Hepatocyte (in vitro differentiated cells): ENCODE results near the gene PGD. TPM values are rescaled to one million over a fixed set of nuclear protein-coding genes. Genes with fewer than 3 reads are reported as not detected.
"Not testable (repeated sequence)": the region's sequence is repeated elsewhere in the genome, so short reads cannot be mapped to it uniquely, and the experiment has no call there.

Experiments
- DNase-seq: peaks from one replicate; pipeline ENCODE4 v3.0.0-alpha.2; 2016; ENCODE audit warnings: low spot score
- H2AFZ ChIP-seq: fragments of 200-600 bp; sonication (generic); 2 replicates; pipeline ENCODE4 v1.6.0; 2016; ENCODE audit warnings: antibody characterized with exemption, mild to moderate bottlenecking
- H3K27ac ChIP-seq: fragments of 200-600 bp; sonication (generic); 2 replicates; pipeline ENCODE4 v1.5.1; 2016; ENCODE audit warnings: mild to moderate bottlenecking
- H3K27me3 ChIP-seq: fragments of 200-600 bp; sonication (generic); 2 replicates; pipeline ENCODE4 v1.6.1; 2016
- H3K36me3 ChIP-seq: fragments of 200-600 bp; sonication (generic); replicated peaks from 2 replicates; pipeline ENCODE4 v1.5.1; 2016; ENCODE audit warnings: low read depth; ENCODE audit not compliant: insufficient read depth
- H3K4me1 ChIP-seq: fragments of 200-600 bp; sonication (generic); 2 replicates; pipeline ENCODE4 v1.5.1; 2016; ENCODE audit warnings: mild to moderate bottlenecking, moderate library complexity; ENCODE audit not compliant: insufficient read depth
- H3K4me2 ChIP-seq: fragments of 200-600 bp; sonication (generic); 2 replicates; pipeline ENCODE4 v1.6.0; 2016
- H3K4me3 ChIP-seq: fragments of 200-600 bp; sonication (generic); 2 replicates; pipeline ENCODE4 v1.5.1; 2016; ENCODE audit warnings: mild to moderate bottlenecking
- H3K79me2 ChIP-seq: fragments of 200-600 bp; sonication (generic); 2 replicates; pipeline ENCODE4 v1.6.0; 2017; ENCODE audit warnings: mild to moderate bottlenecking
- H3K9me2 ChIP-seq: fragments of 200-600 bp; sonication (generic); replicated peaks from 2 replicates; pipeline ENCODE4 v1.6.0; 2017; ENCODE audit warnings: mild to moderate bottlenecking; ENCODE audit not compliant: insufficient read depth
- H3K9me3 ChIP-seq: fragments of 200-600 bp; sonication (generic); 2 replicates; pipeline ENCODE4 v1.5.1; 2016; ENCODE audit warnings: low read depth, mild to moderate bottlenecking
- H4K20me1 ChIP-seq: fragments of 200-600 bp; sonication (generic); 2 replicates; pipeline ENCODE4 v1.6.0; 2016; ENCODE audit warnings: mild to moderate bottlenecking; ENCODE audit not compliant: insufficient read depth, poor library complexity, severe bottlenecking
- CTCF ChIP-seq: fragments of 200-600 bp; sonication (generic); IDR thresholded peaks from 2 replicates; pipeline ENCODE4 v1.5.1; 2016; ENCODE audit warnings: antibody characterized with exemption, mild to moderate bottlenecking; ENCODE audit not compliant: poor library complexity
- EZH2 ChIP-seq: fragments of 200-600 bp; sonication (generic); IDR thresholded peaks from 2 replicates; pipeline ENCODE4 v1.6.1; 2016; ENCODE audit warnings: antibody characterized with exemption, mild to moderate bottlenecking, borderline replicate concordance
- EZH2phosphoT487 ChIP-seq: fragments of 200-600 bp; sonication (generic); IDR thresholded peaks from one replicate; pipeline ENCODE4 v1.6.1; 2018; ENCODE audit warnings: antibody characterized with exemption, mild to moderate bottlenecking, low read depth, moderate library complexity; ENCODE audit not compliant: unreplicated experiment, severe bottlenecking
- WGBS: methylation state at CpG from one replicate; pipeline ENCODE4 v1.1.6; 2016; ENCODE audit warnings: low lambda C conversion rate; ENCODE audit errors: missing lambda C conversion rate; 5-methylcytosine and 5-hydroxymethylcytosine counted together
- polyA plus RNA-seq: library from polyadenylated mRNA; unstranded; fragments of >200 nt; fragmentation: Nextera tagmentation; extraction: Ambion mirVana; gene quantifications from 2 replicates; pipeline ENCODE4 v1.2.1, GENCODE V29; 2016
- total RNA-seq: library from RNA; depleted of rRNA; stranded (reverse); fragments of >200 nt; gene quantifications from 2 replicates; pipeline ENCODE4 v1.2.3, GENCODE V29; 2014

PGD gene
- total and polyA plus RNA-seq, 2 experiments from 2014 or later = 86.8 to 103 TPM

DNA sequence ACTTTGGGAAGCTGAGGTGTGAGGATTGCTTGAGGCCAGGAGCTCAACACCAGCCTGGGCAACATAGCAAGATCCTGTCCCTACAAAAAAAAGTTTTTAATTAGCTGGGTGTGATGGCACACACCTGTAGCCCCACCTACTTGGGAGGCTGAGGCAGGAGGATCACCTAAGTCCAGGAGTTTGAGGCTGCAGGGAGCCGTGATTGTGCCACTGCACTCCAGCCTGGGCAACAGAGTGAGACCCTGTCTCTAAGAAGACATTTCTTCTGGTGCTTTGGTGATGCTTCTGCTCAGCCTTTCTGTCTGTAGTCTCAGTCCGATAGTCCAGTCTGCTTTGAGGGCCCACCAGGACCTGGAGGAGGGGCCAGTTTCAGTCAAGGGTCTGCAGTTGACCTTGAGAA, 8.3 kb downstream of the PGD start:
- Histone ChIP-seq H3K9me3 (no peaks in the 10 kb centered on the region), H3K4me2 (no peak overlapping the region), H4K20me1 (no peaks in the 10 kb centered on the region), H3K27me3 (no peaks in the 10 kb centered on the region), H3K79me2 (peaks cover 9% of the 10 kb centered on the region), H3K36me3 (no peaks in the 10 kb centered on the region), H3K4me1 (no peaks in the 10 kb centered on the region), H3K4me3 (no peak overlapping the region), H3K27ac (no peak overlapping the region), H2AFZ (no peak overlapping the region), H3K9me2 (no peaks in the 10 kb centered on the region)
- WGBS = 97% methylated on average over 2 of the region's 2 CpGs
- no peak for DNase-seq
- TF ChIP-seq CTCF (no peak), EZH2 (no peak), EZH2phosphoT487 (no peak)

DNA sequence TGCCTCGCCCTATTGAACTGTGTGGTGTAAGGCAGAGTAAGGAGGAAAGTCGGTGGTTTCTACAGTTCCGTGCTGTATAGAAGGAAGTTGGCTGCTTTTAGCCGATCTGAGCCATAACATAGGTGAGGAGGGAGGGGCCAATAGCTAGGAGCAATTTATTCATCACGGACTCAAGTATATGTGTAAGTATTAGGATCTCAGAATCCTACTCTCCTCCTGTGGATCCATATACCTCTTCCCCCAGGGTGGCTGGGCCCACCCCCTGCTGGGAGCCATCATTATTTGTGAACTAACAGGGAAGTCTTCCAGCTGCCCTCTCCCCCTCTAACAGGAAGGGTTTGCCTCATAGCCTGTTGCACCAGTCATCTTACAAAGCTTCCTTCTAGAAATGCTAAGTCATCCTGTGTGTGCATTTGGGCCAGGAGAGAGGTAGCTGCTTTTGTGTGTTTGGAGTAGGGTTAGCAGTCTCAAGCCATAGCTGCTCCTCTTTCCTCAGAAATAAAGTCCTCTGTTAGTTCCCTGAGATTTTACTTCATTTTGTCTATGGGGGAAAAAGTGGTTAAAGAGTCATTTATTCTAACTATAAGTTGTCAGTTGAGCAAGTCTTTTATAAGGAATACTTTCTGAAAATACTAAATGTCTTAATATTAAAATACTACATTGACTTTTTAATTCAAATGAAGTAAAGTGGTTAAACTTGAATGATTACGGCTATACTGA, 16.5 kb downstream of the PGD start:
- no peaks in the 10 kb centered on the region for H3K9me2 ChIP-seq
- H3K27me3 ChIP-seq = no peaks in the 10 kb centered on the region
- no peak overlapping the region for H3K27ac ChIP-seq
- H3K4me1 ChIP-seq = no peaks in the 10 kb centered on the region
- H3K4me2 ChIP-seq = no peak overlapping the region
- H3K36me3 ChIP-seq = no peaks in the 10 kb centered on the region
- DNase-seq = no peak
- WGBS = 92% methylated on average over 6 of the region's 6 CpGs
- H4K20me1 ChIP-seq = no peaks in the 10 kb centered on the region
- H3K9me3 ChIP-seq = no peaks in the 10 kb centered on the region
- no peak for TF ChIP-seq EZH2phosphoT487
- no peak for TF ChIP-seq EZH2
- TF ChIP-seq CTCF = no peak
- no peak overlapping the region for H2AFZ ChIP-seq
- no peak overlapping the region for H3K4me3 ChIP-seq
- H3K79me2 ChIP-seq = no peaks in the 10 kb centered on the region

DNA sequence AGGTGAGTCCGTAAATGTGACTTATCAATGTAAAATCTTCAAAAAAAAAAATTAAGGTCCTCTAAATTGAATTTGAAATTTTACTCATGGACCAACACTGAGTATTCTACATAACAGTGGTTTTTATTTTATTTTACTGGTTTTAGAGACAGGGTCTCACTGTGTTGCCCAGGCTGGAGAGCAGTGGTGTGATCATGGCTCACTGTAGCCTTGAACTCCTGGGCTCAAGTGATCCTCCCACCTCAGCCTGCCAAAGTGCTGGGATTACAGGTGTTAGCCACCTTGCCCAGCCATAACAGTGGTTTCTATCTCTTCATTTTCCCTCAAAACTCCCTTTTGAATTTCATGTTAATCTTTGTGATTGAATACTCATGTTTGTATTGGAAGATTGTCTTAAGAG, 17.1 kb downstream of the PGD start:
- not testable (repeated sequence) for H4K20me1 ChIP-seq, H3K9me3 ChIP-seq, H2AFZ ChIP-seq, DNase-seq, H3K4me3 ChIP-seq, H3K79me2 ChIP-seq, H3K36me3 ChIP-seq, H3K4me2 ChIP-seq, H3K27ac ChIP-seq, H3K27me3 ChIP-seq, H3K4me1 ChIP-seq, H3K9me2 ChIP-seq
- WGBS = 96% methylated on average over 1 of the region's 1 CpG

GRCh38 chr1:10418741-10419140, 19.9 kb downstream of the PGD start:
- H3K4me3 ChIP-seq, H3K9me3 ChIP-seq, H4K20me1 ChIP-seq, H2AFZ ChIP-seq, H3K27ac ChIP-seq, H3K4me1 ChIP-seq, H3K9me2 ChIP-seq, H3K4me2 ChIP-seq, DNase-seq, H3K79me2 ChIP-seq, H3K27me3 ChIP-seq, H3K36me3 ChIP-seq: not testable (repeated sequence)
- 96% methylated on average over 8 of the region's 8 CpGs for WGBS
